Activated naive CD8-positive, alpha-beta T cell (primary cell): Measurements from ENCODE around the gene KRT12.

Experiments used
- H3K27ac Mint-ChIP-seq: one replicate; pipeline ENCODE4 v1.8.0; 2021; ENCODE audit warnings: mixed read lengths
- H3K27me3 Mint-ChIP-seq: one replicate; pipeline ENCODE4 v1.8.0; 2021; ENCODE audit warnings: mixed read lengths
- H3K36me3 Mint-ChIP-seq: one replicate; pipeline ENCODE4 v1.8.0; 2021; ENCODE audit warnings: mixed read lengths
- H3K4me1 Mint-ChIP-seq: one replicate; pipeline ENCODE4 v1.8.0; 2021; ENCODE audit warnings: low read depth, mixed read lengths
- H3K4me3 Mint-ChIP-seq: one replicate; pipeline ENCODE4 v1.8.0; 2021; ENCODE audit warnings: mild to moderate bottlenecking, mixed read lengths
- H3K9me3 Mint-ChIP-seq: one replicate; pipeline ENCODE4 v1.8.0; 2021; ENCODE audit warnings: low read depth, mixed read lengths

The KRT12 gene

DNA sequence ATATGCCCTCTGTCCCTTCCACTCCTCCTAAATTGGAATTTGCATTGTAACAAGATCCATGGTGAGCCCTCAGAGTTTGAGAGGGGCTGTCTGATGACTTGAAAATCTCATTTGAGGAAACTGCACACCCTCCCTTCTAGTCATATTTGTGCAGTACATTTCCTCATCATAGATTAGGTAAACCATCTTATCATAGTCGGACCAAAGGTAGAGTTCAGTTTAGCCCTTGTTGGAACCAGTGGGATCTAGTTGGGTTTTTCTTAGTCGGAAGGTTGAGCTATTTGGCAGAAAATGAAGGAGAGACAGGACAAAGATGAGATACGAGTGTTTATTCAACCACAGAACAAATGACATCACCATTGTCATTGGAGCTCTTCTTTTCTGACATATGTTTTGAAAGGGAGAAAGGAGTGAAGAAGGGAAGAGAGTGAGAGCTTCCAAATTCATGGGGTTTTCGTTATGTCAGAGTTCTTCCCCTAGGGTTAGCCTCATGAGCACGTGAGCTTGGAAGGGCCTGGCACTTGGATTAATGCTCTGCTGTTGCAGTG is 33.9 kb upstream of the KRT12 start:
- H3K4me1 Mint-ChIP-seq: peaks cover 4% of the 10 kb centered on the region
- H3K4me3 Mint-ChIP-seq: no peak overlapping the region
- H3K36me3 Mint-ChIP-seq: no peaks in the 10 kb centered on the region
- H3K27me3 Mint-ChIP-seq: peaks cover 12% of the 10 kb centered on the region
- no peaks in the 10 kb centered on the region for H3K9me3 Mint-ChIP-seq
- no peak overlapping the region for H3K27ac Mint-ChIP-seq

DNA sequence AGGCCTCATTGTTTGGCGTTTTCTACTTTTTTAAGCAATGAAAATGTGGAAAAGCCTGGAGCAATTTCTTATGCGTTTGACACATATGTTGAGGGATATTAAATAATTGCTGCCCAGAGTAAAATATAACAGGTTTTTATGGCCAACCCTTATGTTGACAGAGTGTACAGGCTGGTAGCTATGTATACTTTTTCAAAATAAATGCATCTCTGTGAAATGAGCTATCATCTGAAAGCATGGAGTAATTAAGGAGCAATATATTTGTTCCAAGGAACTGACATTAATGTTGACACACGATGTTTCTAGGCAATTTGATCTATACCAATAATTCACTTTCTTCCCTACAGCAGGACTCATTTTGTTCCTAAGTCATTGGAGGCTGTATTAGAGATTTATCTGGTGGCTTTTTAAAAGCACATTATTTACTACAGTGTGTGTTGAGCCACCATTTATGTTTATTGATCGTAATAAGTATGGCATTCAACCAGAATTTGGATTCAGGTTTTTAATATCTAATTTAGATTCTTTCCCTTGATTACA is 30.0 kb upstream of the KRT12 start:
- Mint-ChIP-seq H3K9me3 (no peaks in the 10 kb centered on the region), H3K27ac (no peak overlapping the region), H3K4me1 (no peaks in the 10 kb centered on the region), H3K36me3 (no peaks in the 10 kb centered on the region), H3K27me3 (peaks cover 19% of the 10 kb centered on the region), H3K4me3 (no peak overlapping the region)

DNA sequence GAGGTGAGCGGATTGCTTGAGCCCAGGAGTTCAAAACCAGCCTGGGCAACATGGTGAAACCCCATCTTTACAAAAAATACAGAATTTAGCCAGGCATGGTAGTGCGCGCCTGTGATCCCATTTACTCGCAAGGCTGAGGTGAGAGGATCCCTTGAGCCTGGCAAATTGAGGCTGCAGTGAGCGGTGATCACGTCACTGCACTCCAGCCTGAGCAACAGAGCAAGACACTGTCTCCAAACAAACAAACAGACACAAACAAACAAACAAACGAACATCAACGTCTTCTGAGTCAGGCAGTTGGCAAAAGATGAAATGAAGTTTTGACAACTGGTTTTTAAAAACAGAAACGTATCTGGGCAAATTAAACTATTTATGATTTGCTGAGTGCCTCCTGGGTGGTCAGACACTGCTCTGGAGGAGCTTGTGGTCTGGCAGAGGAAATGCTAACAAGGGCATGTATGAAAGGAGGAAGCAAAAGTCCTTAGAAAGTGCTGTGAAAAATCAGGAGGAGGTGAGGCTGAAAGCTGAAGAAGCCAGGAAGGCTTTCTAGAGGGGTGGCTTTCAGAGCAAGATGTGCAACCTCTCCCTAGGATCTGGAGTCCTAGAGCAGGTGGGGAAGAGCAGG is 28.2 kb upstream of the KRT12 start:
- Mint-ChIP-seq H3K27ac (no peak overlapping the region), H3K36me3 (no peaks in the 10 kb centered on the region), H3K4me1 (no peaks in the 10 kb centered on the region), H3K9me3 (no peaks in the 10 kb centered on the region), H3K4me3 (no peak overlapping the region), H3K27me3 (peaks cover 25% of the 10 kb centered on the region)

DNA sequence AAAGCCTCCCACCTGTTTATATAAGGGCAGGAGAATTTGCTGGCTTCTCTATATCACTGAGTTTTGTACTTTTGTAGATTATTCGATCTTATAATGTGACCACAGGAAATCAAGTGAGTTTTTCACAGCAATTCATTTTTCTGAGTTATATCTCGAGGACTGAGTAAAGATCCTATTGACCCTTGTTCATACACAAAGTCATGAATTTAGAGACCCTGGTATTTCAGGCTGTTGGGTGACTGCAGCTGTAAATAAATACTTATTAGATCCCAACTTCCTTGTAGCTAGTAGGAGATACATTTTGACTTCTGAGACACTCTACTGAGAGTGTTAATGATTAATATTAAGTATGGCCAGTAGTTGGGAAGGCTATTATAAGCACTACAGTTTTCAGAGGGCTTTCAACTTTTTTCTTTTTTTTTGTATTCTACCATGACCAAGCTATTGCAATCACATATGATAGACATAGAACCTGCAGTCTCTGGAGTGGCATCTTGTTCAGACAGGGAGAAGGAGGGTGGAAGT is 21.2 kb upstream of the KRT12 start:
- H3K36me3 Mint-ChIP-seq: no peaks in the 10 kb centered on the region
- H3K27ac Mint-ChIP-seq: no peak overlapping the region
- H3K9me3 Mint-ChIP-seq: no peaks in the 10 kb centered on the region
- H3K4me1 Mint-ChIP-seq: no peaks in the 10 kb centered on the region
- H3K4me3 Mint-ChIP-seq: no peak overlapping the region
- peaks cover 29% of the 10 kb centered on the region for H3K27me3 Mint-ChIP-seq

DNA sequence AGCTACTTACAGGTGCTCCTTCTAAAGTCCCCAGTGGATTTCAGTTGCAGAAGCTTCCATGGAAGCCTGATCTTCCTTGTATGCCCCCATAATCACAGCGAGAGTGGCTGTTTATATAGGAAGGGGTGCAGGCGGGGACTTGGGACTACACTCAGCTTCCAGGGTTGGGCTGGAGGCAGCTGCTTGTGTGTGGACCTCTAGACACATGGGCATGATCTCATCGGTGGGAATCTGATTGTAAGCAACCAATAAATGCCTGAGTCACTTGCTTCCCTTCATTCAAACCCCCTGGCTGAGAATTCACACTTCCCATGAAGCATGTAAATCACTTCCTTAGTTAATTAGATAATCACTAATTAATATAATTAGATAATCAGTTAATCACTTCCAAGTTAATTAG is 19.1 kb upstream of the KRT12 start:
- no peaks in the 10 kb centered on the region for H3K36me3 Mint-ChIP-seq
- H3K9me3 Mint-ChIP-seq: no peaks in the 10 kb centered on the region
- H3K4me1 Mint-ChIP-seq: no peaks in the 10 kb centered on the region
- H3K27me3 Mint-ChIP-seq: peaks cover 20% of the 10 kb centered on the region
- no peak overlapping the region for H3K4me3 Mint-ChIP-seq
- H3K27ac Mint-ChIP-seq: no peak overlapping the region

DNA sequence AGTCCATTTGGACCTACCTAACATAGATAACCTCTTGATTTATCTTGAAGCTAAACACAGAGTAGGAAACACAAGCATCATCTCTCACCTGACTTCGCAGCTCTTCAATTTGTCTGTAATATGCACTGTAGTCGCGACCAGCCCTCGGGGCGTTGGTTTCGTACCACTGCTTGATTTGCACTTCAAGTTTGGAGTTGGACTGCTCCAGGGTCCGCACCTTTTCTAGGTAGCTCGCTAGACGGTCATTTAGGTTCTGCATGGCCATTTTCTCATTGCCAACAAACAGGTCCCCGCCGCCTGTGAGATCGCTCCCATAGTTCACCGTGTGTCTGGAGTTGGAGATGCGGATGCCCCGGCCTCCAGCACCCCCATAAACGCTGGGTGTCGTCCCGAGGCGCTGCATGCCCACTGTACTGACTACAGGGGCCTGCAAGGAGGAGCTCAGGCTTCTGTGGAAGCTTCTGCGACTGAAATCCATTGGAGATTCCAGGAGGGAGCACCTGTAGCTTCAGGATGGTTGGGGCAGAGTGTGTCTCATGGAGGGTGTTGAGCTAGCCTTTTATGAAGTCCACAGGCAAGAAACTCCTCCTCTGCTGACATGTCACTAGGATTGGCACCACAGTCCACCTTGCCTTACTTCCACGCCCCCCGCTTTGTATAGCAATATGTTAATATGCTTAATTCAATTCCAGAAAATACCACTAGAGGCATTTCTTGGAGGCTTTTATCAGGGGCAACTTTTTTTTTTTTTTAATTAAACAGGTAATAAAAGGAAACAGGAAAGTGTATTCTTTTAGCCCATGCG is 17.9 kb upstream of the KRT12 start, which contains the start of gene KRT20:
TSS of gene KRT20 (minus strand) at position 535 of the 805 bp plus-strand sequence. CDS start at position 478, 57 bp downstream.
- no peaks in the 10 kb centered on the region for H3K9me3 Mint-ChIP-seq
- peaks cover 16% of the 10 kb centered on the region for H3K27me3 Mint-ChIP-seq
- H3K4me1 Mint-ChIP-seq: no peaks in the 10 kb centered on the region
- no peak within 1 kb of the TSS for H3K27ac Mint-ChIP-seq
- H3K36me3 Mint-ChIP-seq: no peaks in the 10 kb centered on the region
- H3K4me3 Mint-ChIP-seq: no peak within 1 kb of the TSS

DNA sequence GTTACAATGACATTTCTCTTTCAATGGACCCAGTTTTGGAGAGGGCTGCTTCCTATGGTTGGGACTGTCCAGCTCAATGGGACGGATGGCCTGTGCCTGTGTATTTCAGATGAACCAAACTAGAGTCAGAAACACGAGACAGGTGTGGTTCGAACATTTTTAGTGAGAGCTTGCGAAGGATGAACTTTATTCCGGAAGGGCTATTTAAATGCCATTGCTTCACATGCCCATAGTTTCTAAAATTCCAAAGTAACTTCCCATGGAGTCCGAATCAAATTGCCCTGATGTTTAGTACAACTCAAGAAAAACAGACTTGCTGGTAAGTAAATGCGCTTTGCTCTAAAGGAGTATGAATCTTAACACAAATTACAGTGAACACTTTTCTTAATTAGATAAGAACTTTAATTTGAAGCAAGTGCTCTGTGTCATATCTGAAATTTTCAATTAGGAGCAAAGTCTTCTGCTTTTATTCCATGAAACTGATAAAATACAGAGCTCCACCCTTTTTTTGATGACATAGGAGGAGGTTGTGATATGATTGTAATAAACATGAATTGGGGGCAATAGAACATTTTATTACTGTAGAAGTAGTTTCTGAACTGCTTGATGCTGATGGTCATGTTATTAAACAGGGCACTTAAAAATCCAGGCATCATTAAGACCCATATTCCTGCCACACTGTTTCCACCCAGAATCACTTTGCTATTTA is 16.8 kb upstream of the KRT12 start:
- Mint-ChIP-seq H3K27me3 (peaks cover 12% of the 10 kb centered on the region), H3K27ac (no peak overlapping the region), H3K9me3 (no peaks in the 10 kb centered on the region), H3K4me3 (no peak overlapping the region), H3K4me1 (no peaks in the 10 kb centered on the region), H3K36me3 (no peaks in the 10 kb centered on the region)

DNA sequence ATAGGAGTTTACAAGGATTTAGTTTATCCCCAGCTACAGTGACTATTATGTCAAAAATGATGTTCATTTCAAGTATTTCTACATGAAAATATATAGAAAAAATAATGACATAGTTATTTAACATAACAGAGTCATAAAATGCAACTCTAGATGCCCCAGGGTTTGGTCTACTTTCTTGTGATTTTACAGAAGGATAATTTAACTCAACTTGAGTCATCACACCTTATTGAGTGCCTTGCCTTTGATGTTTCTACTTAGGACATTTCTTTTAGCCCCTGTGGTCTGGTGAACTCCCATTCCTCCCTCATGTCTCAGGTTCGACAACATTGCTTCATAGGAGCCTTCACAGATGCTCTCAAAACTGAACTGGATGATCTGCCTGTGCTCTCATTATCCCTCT is 16.0 kb upstream of the KRT12 start:
- peaks cover 6% of the 10 kb centered on the region for H3K27me3 Mint-ChIP-seq
- no peak overlapping the region for H3K27ac Mint-ChIP-seq
- H3K36me3 Mint-ChIP-seq: no peaks in the 10 kb centered on the region
- H3K4me1 Mint-ChIP-seq: no peaks in the 10 kb centered on the region
- no peak overlapping the region for H3K4me3 Mint-ChIP-seq
- H3K9me3 Mint-ChIP-seq: no peaks in the 10 kb centered on the region

DNA sequence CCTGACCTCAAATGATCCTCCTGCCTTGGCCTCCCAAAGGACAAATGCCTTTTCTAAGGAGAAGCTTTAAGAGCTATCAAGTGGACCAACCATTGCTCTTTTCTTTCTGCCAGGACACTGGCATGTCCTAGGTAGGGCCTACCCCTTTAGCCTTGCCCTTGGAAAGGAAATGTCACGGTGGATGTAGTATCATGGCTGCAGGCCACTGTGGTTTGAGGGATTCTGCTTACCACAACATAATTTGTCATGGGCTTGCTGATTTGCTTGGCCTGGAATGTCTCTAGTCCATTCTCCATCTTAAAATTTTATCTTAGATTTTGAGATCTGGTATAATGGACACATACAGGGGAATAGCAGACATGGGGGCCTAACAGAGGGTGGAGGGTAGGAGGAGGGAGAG is 12.0 kb upstream of the KRT12 start:
- H3K4me3 Mint-ChIP-seq: no peak overlapping the region
- no peaks in the 10 kb centered on the region for H3K9me3 Mint-ChIP-seq
- no peaks in the 10 kb centered on the region for H3K36me3 Mint-ChIP-seq
- no peaks in the 10 kb centered on the region for H3K4me1 Mint-ChIP-seq
- no peaks in the 10 kb centered on the region for H3K27me3 Mint-ChIP-seq
- no peak overlapping the region for H3K27ac Mint-ChIP-seq

DNA sequence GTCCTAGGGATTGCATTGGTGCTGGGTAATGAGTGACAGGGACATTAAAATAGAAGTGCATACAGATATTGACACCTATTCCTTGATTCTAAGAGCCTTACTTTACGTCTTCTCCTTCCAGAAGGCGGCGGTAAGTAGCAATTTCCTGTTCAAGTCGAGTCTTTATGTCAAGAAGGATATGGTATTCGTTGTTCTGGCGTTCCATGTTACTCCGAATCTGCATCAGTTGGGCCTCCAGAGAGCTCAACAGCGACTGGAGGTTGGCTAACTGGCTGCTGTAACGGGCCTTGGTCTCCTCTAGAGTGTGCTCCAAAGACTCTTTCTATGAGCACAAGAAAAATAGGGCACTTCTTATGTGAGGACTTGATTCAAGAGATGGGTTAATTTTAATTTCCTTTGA is 11.0 kb upstream of the KRT12 start:
- no peaks in the 10 kb centered on the region for H3K4me1 Mint-ChIP-seq

DNA sequence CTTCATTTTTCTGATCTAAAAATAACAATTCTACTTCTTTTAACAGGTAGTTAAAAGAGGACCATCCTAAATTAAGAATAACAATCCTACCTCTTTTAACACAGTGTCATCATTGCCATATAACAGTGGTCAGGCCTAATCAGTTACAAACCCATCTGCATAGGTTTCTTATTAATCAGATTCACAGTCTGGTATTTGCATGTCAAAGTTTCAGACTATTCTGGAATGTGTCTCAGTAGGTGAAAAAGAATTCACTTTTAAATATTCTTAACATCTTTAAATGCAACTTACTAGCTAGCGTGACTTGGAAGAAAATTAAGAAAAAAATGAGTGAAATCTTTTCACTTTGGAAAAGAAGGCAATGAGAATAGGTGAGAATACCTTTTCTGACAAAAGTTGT is 6.8 kb upstream of the KRT12 start:
- H3K4me3 Mint-ChIP-seq: no peak overlapping the region

More for the DNA sequence above, 11.0 kb upstream of the KRT12 start:
- Mint-ChIP-seq H3K9me3 (no peaks in the 10 kb centered on the region), H3K27ac (no peak overlapping the region), H3K36me3 (no peaks in the 10 kb centered on the region), H3K27me3 (peaks cover 1% of the 10 kb centered on the region), H3K4me3 (no peak overlapping the region)

DNA sequence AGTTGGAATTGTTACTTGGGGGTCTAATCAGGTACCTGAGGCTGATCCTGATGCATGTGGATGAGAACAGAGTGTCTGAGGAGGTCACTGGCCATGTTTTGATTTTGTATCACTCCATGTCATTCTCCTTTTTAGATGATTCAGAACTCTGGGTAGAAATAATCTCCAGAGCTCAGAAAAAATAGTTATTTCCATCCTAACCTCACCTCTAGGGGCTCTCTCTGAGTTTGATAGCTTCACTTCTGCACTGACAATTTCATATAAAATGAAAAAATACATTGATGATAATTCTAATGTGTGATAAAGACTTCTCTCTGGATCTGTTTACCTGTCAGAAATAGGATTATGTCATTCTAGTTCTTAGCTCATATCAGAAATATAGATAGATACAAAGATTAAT is 6.2 kb upstream of the KRT12 start:
- Mint-ChIP-seq H3K27me3 (peaks cover 10% of the 10 kb centered on the region), H3K36me3 (no peaks in the 10 kb centered on the region)

More for the DNA sequence above, 6.8 kb upstream of the KRT12 start:
- H3K27ac Mint-ChIP-seq: no peak overlapping the region
- peaks cover 10% of the 10 kb centered on the region for H3K27me3 Mint-ChIP-seq
- H3K9me3 Mint-ChIP-seq: no peaks in the 10 kb centered on the region
- H3K4me1 Mint-ChIP-seq: no peaks in the 10 kb centered on the region
- no peaks in the 10 kb centered on the region for H3K36me3 Mint-ChIP-seq

DNA sequence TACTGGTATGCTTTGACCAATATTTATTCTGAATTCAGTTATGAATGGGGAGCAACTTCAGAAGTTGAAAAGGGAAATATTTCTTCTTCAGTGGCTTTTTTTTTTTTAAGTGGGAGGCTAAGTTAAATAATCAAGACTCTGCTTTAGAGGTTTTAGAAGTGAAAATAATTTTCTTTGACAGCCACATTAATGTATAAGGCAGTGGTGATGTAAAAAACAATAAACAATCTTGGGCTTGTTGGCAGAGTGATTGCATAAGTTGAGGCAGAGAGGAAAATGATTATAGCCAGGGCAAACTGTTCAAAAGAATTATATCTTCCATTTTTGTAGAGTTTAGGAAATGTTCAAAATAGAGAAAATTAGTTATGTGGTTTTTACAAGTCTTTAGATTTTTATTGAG is 5.4 kb upstream of the KRT12 start:
- Mint-ChIP-seq H3K9me3 (no peaks in the 10 kb centered on the region), H3K4me1 (no peaks in the 10 kb centered on the region), H3K27ac (no peak overlapping the region), H3K27me3 (peaks cover 11% of the 10 kb centered on the region), H3K4me3 (no peak overlapping the region), H3K36me3 (no peaks in the 10 kb centered on the region)

More for the DNA sequence above, 6.2 kb upstream of the KRT12 start:
- Mint-ChIP-seq H3K4me1 (no peaks in the 10 kb centered on the region), H3K4me3 (no peak overlapping the region), H3K27ac (no peak overlapping the region), H3K9me3 (no peaks in the 10 kb centered on the region)

DNA sequence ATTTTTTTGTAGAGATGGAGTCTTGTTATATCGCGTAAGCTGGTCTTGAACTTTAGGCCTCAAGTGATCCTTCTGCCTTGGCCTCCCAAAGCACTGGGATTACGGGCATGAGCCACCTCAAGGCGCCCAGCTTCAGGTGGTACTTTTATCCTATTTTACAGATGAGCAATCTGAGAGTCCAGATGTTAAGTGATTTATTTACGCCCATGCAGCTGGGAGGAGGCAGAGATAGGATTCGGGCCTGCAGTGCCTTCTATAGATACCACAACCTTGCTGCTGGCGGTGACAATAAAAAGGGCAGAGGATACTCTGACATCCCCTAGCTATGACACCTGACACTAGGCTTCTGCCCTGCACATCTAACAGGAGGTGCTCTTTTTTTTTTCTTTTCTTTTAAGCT is 4.3 kb upstream of the KRT12 start:
- Mint-ChIP-seq H3K27me3 (peaks cover 11% of the 10 kb centered on the region), H3K4me3 (no peak overlapping the region), H3K4me1 (no peaks in the 10 kb centered on the region), H3K27ac (no peak overlapping the region), H3K36me3 (no peaks in the 10 kb centered on the region), H3K9me3 (no peaks in the 10 kb centered on the region)

DNA sequence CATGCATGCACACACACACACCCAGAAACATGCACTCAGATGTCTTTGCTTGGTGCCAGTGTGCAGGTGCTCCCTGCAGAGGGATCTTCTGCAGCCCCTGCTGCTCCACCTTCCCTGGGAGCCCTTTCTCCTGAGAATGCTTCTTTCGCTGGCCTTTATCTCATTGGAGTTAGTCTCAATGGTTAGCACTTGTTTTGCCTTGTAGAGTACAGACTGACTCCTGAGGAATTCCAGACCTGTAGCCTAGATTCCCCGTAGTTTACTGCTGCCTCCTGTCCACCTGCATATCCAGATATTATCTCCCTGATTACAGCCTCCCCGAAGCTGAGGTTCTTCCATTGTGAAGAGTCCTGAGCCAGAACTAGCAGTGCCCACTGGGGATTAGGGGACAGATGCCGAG is 3.1 kb upstream of the KRT12 start:
- Mint-ChIP-seq H3K27ac (no peak overlapping the region), H3K4me3 (no peak overlapping the region), H3K36me3 (no peaks in the 10 kb centered on the region), H3K27me3 (peaks cover 11% of the 10 kb centered on the region), H3K9me3 (no peaks in the 10 kb centered on the region), H3K4me1 (no peaks in the 10 kb centered on the region)
